Hindlimb muscle (tissue), 1 donor: ENCODE data around the gene C19orf44. TPM values are rescaled to one million over a fixed set of nuclear protein-coding genes. Genes with fewer than 3 reads are reported as not detected.
"Not testable (repeated sequence)": the region's sequence is repeated elsewhere in the genome, so short reads cannot be mapped to it uniquely, and the experiment has no call there.

ENCODE experiments used
- DNase-seq: peaks from one replicate; pipeline ENCODE4 v3.0.0-alpha.2; 2013
- polyA plus RNA-seq: library from polyadenylated mRNA; unstranded; fragments of 120-200 nt; gene quantifications from one replicate; pipeline ENCODE4 v1.2.1, GENCODE V29; 2013; ENCODE audit not compliant: insufficient read length

The C19orf44 gene
- polyA plus RNA-seq: 6.2 TPM

- DNase-seq: peak; percentile 99
Observed at GRCh38 chr19:16495982-16496612, at the start of gene C19orf44, which contains the start of gene CALR3. Gene C19orf44, plus strand, starts transcription at chr19:16496394. Its CDS starts 4,399 bp downstream, at chr19:16500793. Gene CALR3, minus strand, starts transcription at chr19:16496167. Its CDS starts 38 bp downstream, at chr19:16496129.

GRCh38 chr19:16446724-16447368 lies 49.3 kb upstream of the C19orf44 start:
- peak; percentile 57 for DNase-seq

- DNase-seq: not testable (repeated sequence)
Observed at GRCh38 chr19:16448872-16449271, 47.3 kb upstream of the C19orf44 start.

- no peak for DNase-seq
Observed at GRCh38 chr19:16449330-16449961, 46.7 kb upstream of the C19orf44 start.

- DNase-seq: no peak
Observed at GRCh38 chr19:16452325-16452724, 43.9 kb upstream of the C19orf44 start.

- DNase-seq: no peak
Observed at GRCh38 chr19:16454351-16454918, 41.8 kb upstream of the C19orf44 start.

GRCh38 chr19:16455489-16455888 lies 40.7 kb upstream of the C19orf44 start:
- DNase-seq: no peak

GRCh38 chr19:16456652-16457194 lies 39.5 kb upstream of the C19orf44 start:
- DNase-seq: no peak

GRCh38 chr19:16457195-16457953 lies 38.8 kb upstream of the C19orf44 start:
- DNase-seq: peak; percentile 48

- DNase-seq: no peak
Observed at GRCh38 chr19:16457954-16458331, 38.3 kb upstream of the C19orf44 start.

- DNase-seq: no peak
Observed at GRCh38 chr19:16458391-16459341, 37.5 kb upstream of the C19orf44 start.

GRCh38 chr19:16459680-16460079 lies 36.5 kb upstream of the C19orf44 start:
- no peak for DNase-seq

GRCh38 chr19:16460454-16460853 lies 35.7 kb upstream of the C19orf44 start:
- no peak for DNase-seq

- no peak for DNase-seq
Observed at GRCh38 chr19:16461630-16462051, 34.6 kb upstream of the C19orf44 start.

- DNase-seq: no peak
Observed at GRCh38 chr19:16462757-16463250, 33.4 kb upstream of the C19orf44 start.

GRCh38 chr19:16463341-16463990 lies 32.7 kb upstream of the C19orf44 start:
- DNase-seq: no peak

GRCh38 chr19:16463991-16464575 lies 32.1 kb upstream of the C19orf44 start:
- DNase-seq: no peak

GRCh38 chr19:16465239-16465638 lies 31.0 kb upstream of the C19orf44 start:
- no peak for DNase-seq

GRCh38 chr19:16466802-16467427 lies 29.3 kb upstream of the C19orf44 start:
- DNase-seq: not testable (repeated sequence)
